Endothelial cell of umbilical vein (primary cell): ENCODE results near the gene ZNF827. TPM values are rescaled to one million over a fixed set of nuclear protein-coding genes. Genes with fewer than 3 reads are reported as not detected.

Experiments
- BruUV-seq: library from RNA; stranded (reverse); fragments of 400-500 nt; replicated peaks from 2 replicates; lab custom pipeline; 2021; lab: Mats Ljungman, UMichigan
- CTCF ChIA-PET: fragments of 300-600, 350-600 bp; sonication (Branson Sonifier 250); formaldehyde crosslinking; loops from one replicate; lab custom pipeline; 2021; ENCODE audit warnings: antibody characterized with exemption, inconsistent platforms; lab: Charles Lee
- POLR2A ChIA-PET: fragments of 300-600, 350-600 bp; sonication (Branson Sonifier 250); formaldehyde crosslinking; loops from one replicate; lab custom pipeline; 2021; ENCODE audit warnings: antibody characterized with exemption, inconsistent platforms; lab: Charles Lee
- DNase-seq: peaks from one replicate; pipeline ENCODE4 v3.0.0-alpha.2; 2011; ENCODE audit warnings: low read depth, low spot score
- FAIRE-seq: peaks from 2 replicates; lab custom pipeline; 2011; peaks lifted over from hg19 to GRCh38; lab: Jason Lieb, UNC
- H2AFZ ChIP-seq: 2 replicates; pipeline ENCODE4 v1.6.0; 2012; ENCODE audit warnings: low read depth, low read length, control low read depth, inconsistent platforms
- H3K27ac ChIP-seq: 2 replicates; pipeline ENCODE4 v1.5.1; 2011; ENCODE audit warnings: low read depth, mild to moderate bottlenecking, control low read depth, low read length, moderate library complexity; ENCODE audit not compliant: insufficient read depth
- H3K27me3 ChIP-seq, 2 experiments: 2 replicates each; pipeline versions ENCODE4 v1.6.0 to v1.6.1; 2011; ENCODE audit warnings: low read length in 2 of 2, mixed read lengths in 1 of 2; ENCODE audit not compliant: control insufficient read depth in 2 of 2, insufficient read depth in 2 of 2
- H3K36me3 ChIP-seq, 2 experiments: 2 replicates in 1 of 2; 3 replicates in 1 of 2; pipeline ENCODE4 v1.5.1; 2011; ENCODE audit warnings: low read length in 2 of 2, mild to moderate bottlenecking in 1 of 2, moderate library complexity in 1 of 2; ENCODE audit not compliant: control insufficient read depth in 2 of 2, insufficient read depth in 2 of 2; ENCODE audit errors: extremely low read depth in 1 of 2
- H3K4me1 ChIP-seq: 3 replicates; pipeline ENCODE4 v1.5.1; 2011; ENCODE audit warnings: mild to moderate bottlenecking, low read length; ENCODE audit not compliant: control insufficient read depth, insufficient read depth; ENCODE audit errors: extremely low read depth
- H3K4me2 ChIP-seq: 2 replicates; pipeline ENCODE4 v1.6.1; 2011; ENCODE audit warnings: low read length, control low read depth, mixed read lengths; ENCODE audit not compliant: insufficient read depth
- H3K4me3 ChIP-seq, 3 experiments: fragments of 200-600 bp in 1 of 3; sonication (generic), shearing (Covaris generic) in 1 of 3; replicated peaks in 1 of 3; 2 replicates each; pipeline ENCODE4 v1.5.1; 2011 to 2016; ENCODE audit warnings: control low read depth in 3 of 3, low read length in 3 of 3, mild to moderate bottlenecking in 2 of 3, inconsistent platforms in 1 of 3, low read depth in 1 of 3, moderate library complexity in 1 of 3; ENCODE audit not compliant: insufficient read depth in 1 of 3
- H3K79me2 ChIP-seq: 2 replicates; pipeline ENCODE4 v1.6.0; 2012; ENCODE audit warnings: low read length, inconsistent platforms; ENCODE audit not compliant: control insufficient read depth, insufficient read depth
- H3K9ac ChIP-seq: replicated peaks from 2 replicates; pipeline ENCODE3; 2011; ENCODE audit warnings: low read length, control low read depth; ENCODE audit not compliant: insufficient read depth; ENCODE audit errors: extremely low read depth
- H3K9me1 ChIP-seq: replicated peaks from 3 replicates; pipeline ENCODE4 v1.6.0; 2011; ENCODE audit warnings: mild to moderate bottlenecking, low read length; ENCODE audit not compliant: control insufficient read depth, insufficient read depth; ENCODE audit errors: extremely low read depth
- H3K9me3 ChIP-seq: replicated peaks from 2 replicates; pipeline ENCODE4 v1.5.1; 2012; ENCODE audit warnings: low read length, inconsistent platforms; ENCODE audit not compliant: control insufficient read depth, insufficient read depth
- H4K20me1 ChIP-seq: replicated peaks from 2 replicates; pipeline ENCODE3; 2011; ENCODE audit warnings: mild to moderate bottlenecking, low read length; ENCODE audit not compliant: control insufficient read depth, insufficient read depth; ENCODE audit errors: extremely low read depth
- CTCF ChIP-seq, 2 donors: IDR thresholded peaks; 1 replicate in 1 of 2; 2 replicates in 1 of 2; pipeline ENCODE4 v1.5.1; 2011; ENCODE audit warnings: low read length in 2 of 2, mild to moderate bottlenecking in 2 of 2, moderate library complexity in 2 of 2, control low read depth in 1 of 2, inconsistent platforms in 1 of 2, low read depth in 1 of 2; ENCODE audit not compliant: insufficient read depth in 1 of 2; ENCODE audit errors: extremely low read depth in 1 of 2
- EZH2 ChIP-seq: IDR thresholded peaks from 2 replicates; pipeline ENCODE4 v1.6.1; 2012; ENCODE audit warnings: borderline replicate concordance, low read depth, mild to moderate bottlenecking, moderate library complexity, low read length, inconsistent platforms; ENCODE audit not compliant: severe bottlenecking
- FOS ChIP-seq: IDR thresholded peaks from 2 replicates; pipeline ENCODE4 v1.6.1; 2011; ENCODE audit warnings: mild to moderate bottlenecking, low read length, moderate library complexity, borderline replicate concordance; ENCODE audit not compliant: insufficient read depth
- GATA2 ChIP-seq: IDR thresholded peaks from 2 replicates; pipeline ENCODE4 v1.7.0; 2011; ENCODE audit warnings: low read depth, mild to moderate bottlenecking, moderate library complexity, mixed read lengths, low read length; ENCODE audit not compliant: insufficient read length, insufficient read depth
- JUN ChIP-seq: IDR thresholded peaks from 2 replicates; pipeline ENCODE4 v1.6.1; 2011; ENCODE audit warnings: borderline replicate concordance, low read depth; ENCODE audit not compliant: insufficient read length, insufficient read depth
- MAX ChIP-seq: IDR thresholded peaks from 2 replicates; pipeline ENCODE4 v1.6.1; 2011; ENCODE audit not compliant: insufficient read depth, insufficient read length
- MYC ChIP-seq: IDR thresholded peaks from one replicate; pipeline ENCODE4 v1.6.1; 2011; ENCODE audit warnings: mild to moderate bottlenecking, low read depth, low read length
- POLR2A ChIP-seq: IDR thresholded peaks from 2 replicates; pipeline ENCODE4 v1.6.1; 2012; ENCODE audit warnings: low read depth, mild to moderate bottlenecking, control low read depth, low read length
- POLR2AphosphoS5 ChIP-seq: IDR thresholded peaks from 2 replicates; pipeline ENCODE4 v1.6.1; 2012; ENCODE audit warnings: low read depth, mild to moderate bottlenecking, control low read depth, low read length, moderate library complexity; ENCODE audit not compliant: insufficient read depth
- dilution Hi-C: fragments of 300-500 bp; cut with MboI; formaldehyde crosslinking; loops from one replicate; pipeline ENCODE4 v1.15.0; 2019; ENCODE audit warnings: low sequenced_read_pairs; ENCODE audit not compliant: extremely low pct_ligation_motif_present
- intact Hi-C: fragments of 100-400 bp; cut with micrococcal nuclease; formaldehyde crosslinking; loops from one replicate; pipeline ENCODE4 v1.10.0; 2022
- polyA plus RNA-seq, 4 experiments: library from polyadenylated mRNA; depleted of rRNA in 3 of 4; stranded (reverse) in 3 of 4; unstranded in 1 of 4; fragments of >200 nt; gene quantifications; 2 replicates each; pipeline versions ENCODE4 v1.2.1 to v1.2.3, GENCODE V29; 2011 to 2012; ENCODE audit warnings: missing spikeins in 1 of 4
- total RNA-seq: library from RNA; stranded (reverse); gene quantifications from 2 replicates; pipeline ENCODE4 v1.2.3, GENCODE V29; 2021

The ZNF827 gene
- total and polyA plus RNA-seq, 2 donors (not counting 3 experiments of a cell fraction or from before 2014, with no cell fraction given), result 16.9 to 23.7 TPM

GRCh38 chr4:145823743-145824142, 114.9 kb downstream of the ZNF827 start:
- DNase-seq (no peak), FAIRE-seq (no peak)
- no peaks in the 10 kb centered on the region for H3K4me1 ChIP-seq
- no peak overlapping the region for H3K4me2 ChIP-seq
- no peaks in the 10 kb centered on the region for H3K27me3 ChIP-seq
- no peaks in the 10 kb centered on the region for H4K20me1 ChIP-seq
- H3K9me3 ChIP-seq, result no peaks in the 10 kb centered on the region
- H3K9ac ChIP-seq, result no peak overlapping the region
- intact Hi-C loops, result no loop called here
- H2AFZ ChIP-seq, result no peak overlapping the region
- no peak for TF ChIP-seq CTCF (IDR thresholded peaks at IDR 0.05; ENCODE audit: extremely low read depth in 1 of 2, insufficient read depth in 1 of 2, low read depth in 1 of 2, low read length in 2 of 2)
- no peak for TF ChIP-seq GATA2
- no peak for TF ChIP-seq JUN
- TF ChIP-seq MAX, result no peak
- no peak for TF ChIP-seq EZH2
- TF ChIP-seq POLR2A, result no peak
- TF ChIP-seq MYC, result no peak
- no peak for TF ChIP-seq POLR2AphosphoS5
- no peak for TF ChIP-seq FOS
- H3K79me2 ChIP-seq, result no peaks in the 10 kb centered on the region
- no peak overlapping the region for H3K4me3 ChIP-seq
- dilution Hi-C loops, result no loop called here
- H3K27ac ChIP-seq, result no peak overlapping the region
- H3K36me3 ChIP-seq, result peaks cover 0 to 6% of the 10 kb centered on the region in 2 experiments
- ChIA-PET CTCF (no interaction called here), POLR2A (no interaction called here)
- H3K9me1 ChIP-seq, result no peaks in the 10 kb centered on the region
- BruUV-seq, result no TSS peak
